SU-DHL-6 (cell line): Measurements from ENCODE around the gene GPR35.

Experiments
- H2AFZ ChIP-seq: fragments of 200-600 bp; sonication (generic); 2 replicates; pipeline ENCODE4 v1.6.1; 2014; ENCODE audit warnings: low read depth, mild to moderate bottlenecking, moderate library complexity, mixed read lengths, antibody characterized with exemption, low read length; ENCODE audit not compliant: severe bottlenecking
- H3F3A ChIP-seq: fragments of 200-600 bp; shearing (Covaris generic); 2 replicates; pipeline ENCODE4 v1.6.0; 2016; ENCODE audit warnings: antibody characterized with exemption, mild to moderate bottlenecking; ENCODE audit not compliant: insufficient read depth
- H3K27ac ChIP-seq: fragments of 200-600 bp; sonication (generic); 2 replicates; pipeline ENCODE4 v1.5.1; 2016; ENCODE audit warnings: low read depth, mild to moderate bottlenecking, low read length, moderate library complexity, mixed read lengths
- H3K27me3 ChIP-seq: fragments of 200-600 bp; sonication (generic), shearing (Covaris generic); 2 replicates; pipeline ENCODE4 v1.6.0; 2014; ENCODE audit warnings: mild to moderate bottlenecking, low read length
- H3K36me3 ChIP-seq: fragments of 200-600 bp; sonication (generic); 2 replicates; pipeline ENCODE4 v1.6.1; 2014; ENCODE audit warnings: mild to moderate bottlenecking, low read length, mixed read lengths
- H3K4me2 ChIP-seq: fragments of 300-600, 200-600 bp; shearing (Covaris generic), sonication (generic); 2 replicates; pipeline ENCODE4 v1.6.0; 2014; ENCODE audit warnings: low read length, low read depth, mild to moderate bottlenecking; ENCODE audit not compliant: poor library complexity, severe bottlenecking
- H3K4me3 ChIP-seq: fragments of 200-600 bp; sonication (generic); 2 replicates; pipeline ENCODE4 v1.5.1; 2014; ENCODE audit warnings: antibody characterized with exemption, low read length, mild to moderate bottlenecking, mixed read lengths; ENCODE audit not compliant: insufficient read depth, poor library complexity, severe bottlenecking
- H3K79me2 ChIP-seq: fragments of 200-600 bp; sonication (generic); 2 replicates; pipeline ENCODE4 v1.6.1; 2014; ENCODE audit warnings: mild to moderate bottlenecking, low read length, moderate library complexity; ENCODE audit not compliant: insufficient read depth
- H3K9ac ChIP-seq: fragments of 200-600 bp; sonication (generic); 2 replicates; pipeline ENCODE4 v1.7.0; 2014; ENCODE audit warnings: mild to moderate bottlenecking, low read length
- H3K9me2 ChIP-seq: fragments of 200-600 bp; sonication (generic); replicated peaks from 2 replicates; pipeline ENCODE4 v1.6.1; 2014; ENCODE audit warnings: low read length; ENCODE audit not compliant: insufficient read depth
- H3K9me3 ChIP-seq: fragments of 200-600 bp; sonication (generic); 2 replicates; pipeline ENCODE4 v1.6.1; 2014; ENCODE audit warnings: low read length, mixed read lengths; ENCODE audit not compliant: insufficient read depth
- H4K20me1 ChIP-seq: fragments of 200-600 bp; sonication (generic); 2 replicates; pipeline ENCODE4 v1.6.1; 2014; ENCODE audit warnings: low read depth, mild to moderate bottlenecking, antibody characterized with exemption, low read length, moderate library complexity, mixed read lengths
- EZH2phosphoT487 ChIP-seq: fragments of 200-600 bp; sonication (generic), shearing (Covaris generic); conservative IDR thresholded peaks from 2 replicates; pipeline ENCODE4 v1.6.1; 2018; ENCODE audit warnings: mild to moderate bottlenecking, antibody characterized with exemption, low read length, moderate library complexity, mixed read lengths
- TF ChIP-seq, protein P1 (sequence below): fragments of 200-600 bp; sonication (generic); IDR thresholded peaks from one replicate; pipeline ENCODE4 v1.5.1; 2017; ENCODE audit warnings: antibody characterized with exemption, mild to moderate bottlenecking, low read length, moderate library complexity; ENCODE audit not compliant: insufficient read depth, poor library complexity, severe bottlenecking

The GPR35 gene

DNA sequence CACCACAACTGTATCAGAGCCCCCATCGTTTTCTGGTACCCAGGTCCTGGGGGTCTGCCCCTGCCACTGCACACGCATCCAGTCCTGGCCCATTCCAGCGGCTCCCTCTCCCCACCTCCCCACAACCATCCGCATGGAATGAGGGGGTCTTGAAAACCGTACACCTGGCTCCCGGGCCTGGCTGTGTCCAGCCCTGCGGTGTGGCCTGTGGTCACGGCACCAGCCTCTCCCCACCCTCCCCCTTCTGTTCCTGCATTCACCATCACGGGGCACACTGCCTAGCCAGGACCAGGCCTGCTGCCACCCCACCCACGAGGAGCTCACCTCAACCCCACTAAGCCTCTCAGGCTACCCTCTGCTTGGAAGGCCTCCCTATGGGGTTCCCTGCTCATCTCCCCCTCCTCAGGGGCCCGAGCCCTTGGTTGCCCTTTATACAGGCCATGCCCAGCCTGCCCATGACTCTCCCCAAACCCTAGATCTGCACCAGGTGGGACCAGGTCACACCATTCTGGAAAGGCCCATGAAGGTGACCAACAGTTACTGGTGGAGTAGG, 11.4 kb downstream of the GPR35 start:
- Histone ChIP-seq H4K20me1 (no peaks in the 10 kb centered on the region), H3K79me2 (no peaks in the 10 kb centered on the region), H3F3A (no peaks in the 10 kb centered on the region), H3K27ac (no peak overlapping the region), H3K4me3 (no peak overlapping the region), H3K36me3 (no peaks in the 10 kb centered on the region), H2AFZ (no peak overlapping the region), H3K4me2 (no peak overlapping the region), H3K9me2 (no peaks in the 10 kb centered on the region), H3K9ac (no peak overlapping the region), H3K27me3 (no peaks in the 10 kb centered on the region), H3K9me3 (no peaks in the 10 kb centered on the region)
- no peak for TF ChIP-seq EZH2phosphoT487
- TF ChIP-seq, protein P1, sequence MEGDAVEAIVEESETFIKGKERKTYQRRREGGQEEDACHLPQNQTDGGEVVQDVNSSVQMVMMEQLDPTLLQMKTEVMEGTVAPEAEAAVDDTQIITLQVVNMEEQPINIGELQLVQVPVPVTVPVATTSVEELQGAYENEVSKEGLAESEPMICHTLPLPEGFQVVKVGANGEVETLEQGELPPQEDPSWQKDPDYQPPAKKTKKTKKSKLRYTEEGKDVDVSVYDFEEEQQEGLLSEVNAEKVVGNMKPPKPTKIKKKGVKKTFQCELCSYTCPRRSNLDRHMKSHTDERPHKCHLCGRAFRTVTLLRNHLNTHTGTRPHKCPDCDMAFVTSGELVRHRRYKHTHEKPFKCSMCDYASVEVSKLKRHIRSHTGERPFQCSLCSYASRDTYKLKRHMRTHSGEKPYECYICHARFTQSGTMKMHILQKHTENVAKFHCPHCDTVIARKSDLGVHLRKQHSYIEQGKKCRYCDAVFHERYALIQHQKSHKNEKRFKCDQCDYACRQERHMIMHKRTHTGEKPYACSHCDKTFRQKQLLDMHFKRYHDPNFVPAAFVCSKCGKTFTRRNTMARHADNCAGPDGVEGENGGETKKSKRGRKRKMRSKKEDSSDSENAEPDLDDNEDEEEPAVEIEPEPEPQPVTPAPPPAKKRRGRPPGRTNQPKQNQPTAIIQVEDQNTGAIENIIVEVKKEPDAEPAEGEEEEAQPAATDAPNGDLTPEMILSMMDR, result no peak

DNA sequence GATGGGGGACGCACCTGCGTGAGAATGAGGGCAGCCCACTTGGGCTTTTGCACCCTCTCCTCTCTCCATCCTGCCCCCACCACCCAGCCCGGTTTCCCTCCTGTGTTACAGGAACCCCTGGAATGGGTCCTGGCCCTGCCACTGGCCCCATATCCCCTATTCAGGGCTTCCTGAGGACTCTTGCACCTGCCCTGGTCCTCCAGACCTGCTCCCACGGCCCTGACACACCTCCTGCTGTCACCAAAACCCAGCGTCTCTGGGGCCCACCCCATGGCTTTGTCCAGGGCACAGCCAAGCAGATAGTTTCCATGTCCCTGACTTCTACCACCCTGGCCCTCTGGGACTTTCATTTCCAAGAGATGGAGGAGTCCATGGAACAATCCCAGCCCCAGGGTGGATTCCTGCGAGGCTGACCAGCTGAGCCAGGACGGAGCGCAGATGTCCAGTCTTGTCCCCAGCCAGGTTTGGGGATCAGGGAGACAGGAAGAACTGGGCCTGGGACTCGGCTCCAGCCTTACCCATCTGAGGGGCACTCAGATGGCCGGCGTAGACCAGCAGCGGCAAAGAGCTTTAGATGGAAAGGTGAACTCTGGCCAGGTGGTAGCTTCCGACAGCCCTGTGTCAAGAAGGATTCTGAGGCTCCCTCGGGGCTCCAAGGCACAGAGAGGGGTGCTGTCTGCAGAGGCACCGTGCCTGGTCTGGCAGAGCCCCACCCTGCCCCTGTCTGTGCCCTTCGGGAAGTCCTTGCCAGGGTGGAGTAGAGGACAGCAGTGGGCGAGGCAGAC, 12.0 kb downstream of the GPR35 start:
- Histone ChIP-seq H3K36me3 (no peaks in the 10 kb centered on the region), H3K9me2 (no peaks in the 10 kb centered on the region)

DNA sequence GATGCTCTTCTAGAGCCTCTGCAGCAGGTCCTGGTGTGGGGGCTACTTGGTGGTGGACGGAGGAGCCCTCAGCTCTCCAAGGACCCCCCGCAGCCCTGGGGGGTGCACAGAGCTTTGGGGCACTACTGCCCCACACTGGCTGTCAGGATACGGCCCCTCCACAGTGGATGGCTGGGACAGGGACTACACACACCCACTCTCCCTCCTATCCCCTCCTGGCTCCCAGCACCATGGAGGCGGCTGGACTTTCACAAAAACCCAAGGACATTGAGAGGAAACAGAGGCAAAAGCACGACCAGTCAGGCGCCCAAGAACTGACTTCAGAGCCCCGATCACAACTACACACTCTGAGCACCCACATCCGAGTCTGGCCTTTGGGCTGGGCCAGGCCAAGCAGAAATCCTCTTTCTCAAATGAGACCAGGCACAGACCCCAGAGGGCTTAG, 12.6 kb downstream of the GPR35 start:
- Histone ChIP-seq H3K9ac (no peak overlapping the region), H3K36me3 (no peaks in the 10 kb centered on the region), H3K4me2 (no peak overlapping the region), H3K79me2 (no peaks in the 10 kb centered on the region), H4K20me1 (no peaks in the 10 kb centered on the region), H3K9me2 (no peaks in the 10 kb centered on the region), H3F3A (no peaks in the 10 kb centered on the region), H3K9me3 (no peaks in the 10 kb centered on the region), H3K4me3 (no peak overlapping the region), H3K27me3 (no peaks in the 10 kb centered on the region), H2AFZ (no peak overlapping the region), H3K27ac (no peak overlapping the region)
- TF ChIP-seq EZH2phosphoT487, result no peak
- TF ChIP-seq, protein P1, result no peak

More for the DNA sequence above, 12.0 kb downstream of the GPR35 start:
- no peak for TF ChIP-seq EZH2phosphoT487
- TF ChIP-seq, protein P1, result no peak
- Histone ChIP-seq H3F3A (no peaks in the 10 kb centered on the region), H3K9ac (no peak overlapping the region), H2AFZ (no peak overlapping the region), H3K4me2 (no peak overlapping the region), H3K9me3 (no peaks in the 10 kb centered on the region), H4K20me1 (no peaks in the 10 kb centered on the region), H3K79me2 (no peaks in the 10 kb centered on the region), H3K27ac (no peak overlapping the region), H3K4me3 (no peak overlapping the region), H3K27me3 (no peaks in the 10 kb centered on the region)
